Ovary (tissue), 9 donors: ENCODE data around the gene EPHB6. TPM values are rescaled to one million over a fixed set of nuclear protein-coding genes. Genes with fewer than 3 reads are reported as not detected.

Experiments used
- polyA plus RNA-seq, 2 donors: library from polyadenylated mRNA; stranded (reverse); fragments of 200-250 nt in 1 of 2; fragments of 350-450 nt in 1 of 2; fragmentation: Illumina TruSeq in 1 of 2; extraction: RNeasy Lipid Tissue Mini Kit (QIAGEN cat#74804) in 1 of 2; gene quantifications; one replicate each; pipeline ENCODE4 v1.2.3, GENCODE V29; 2013 to 2014
- total RNA-seq, 7 donors: library from RNA; depleted of rRNA in 2 of 7; stranded (reverse); fragments of >200 nt in 2 of 7; fragmentation: NEBNext Ultra II Directional in 3 of 7; extraction: Animal tissue kit (Norgen Biotek cat#: 25700) in 3 of 7; gene quantifications; one replicate each; pipeline versions ENCODE4 v1.1.0 to v1.2.4, GENCODE V29; 2016 to 2023
- donor health status: DM: no; HTN: no; CAD: no; lungs with moderate emphysema.
- donor health status: DM: no; HTN: no; CAD: no.
- donor health status: Bipolar disorder and iron deficiency.
- donor health status: DM: yes; HTN: yes; CAD: no.
- donor health status: DM: no; HTN: no; CAD: no.
- donor health status: DM: yes; HTN: yes; CAD: no.

Gene EPHB6
- total and polyA plus RNA-seq, 9 donors = 10.7 to 41.1 (median 28.5) TPM

Other genes with a start within 250 kb of the EPHB6 start
- gene PRSS1, start 105.6 kb upstream of the EPHB6 start, total RNA-seq = 10 to 100 TPM in 2 of 7 donors, 1 to 10 TPM in 1, under 1 TPM in 1, not detected in 3; 0.82 to 35.0 (median 18.6) TPM
- under 1 TPM in 1 of 2 donors, not detected in 1; 0.15 TPM for gene PRSS1, start 105.6 kb upstream of the EPHB6 start, polyA plus RNA-seq
- gene PRSS2, start 84.1 kb upstream of the EPHB6 start, total RNA-seq = 10 to 100 TPM in 2 of 7 donors, 1 to 10 TPM in 3, not detected in 2; 1.4 to 90.0 (median 5.3) TPM
- 1 to 10 TPM in 1 of 2 donors, not detected in 1; 1.5 TPM for gene PRSS2, start 84.1 kb upstream of the EPHB6 start, polyA plus RNA-seq
- gene TRPV6, start 30.7 kb downstream of the EPHB6 start, total RNA-seq = 1 to 10 TPM in 2 of 7 donors, under 1 TPM in 1, not detected in 4; 0.51 to 9.7 (median 1.5) TPM
- under 1 TPM; 0.03 to 0.19 TPM for gene TRPV6, start 30.7 kb downstream of the EPHB6 start, polyA plus RNA-seq
- gene TRPV5, start 78.7 kb downstream of the EPHB6 start, total RNA-seq = not detected
- gene TRPV5, start 78.7 kb downstream of the EPHB6 start, polyA plus RNA-seq = not detected
- gene LLCFC1, start 84.4 kb downstream of the EPHB6 start, total RNA-seq = not detected
- not detected for gene LLCFC1, start 84.4 kb downstream of the EPHB6 start, polyA plus RNA-seq
- gene KEL, start 107.3 kb downstream of the EPHB6 start, total RNA-seq = 1 to 10 TPM in 2 of 7 donors, under 1 TPM in 4, not detected in 1; 0.20 to 2.5 (median 0.78) TPM
- gene KEL, start 107.3 kb downstream of the EPHB6 start, polyA plus RNA-seq = under 1 TPM; 0.11 to 0.13 TPM
- gene OR9A2, start 172.1 kb downstream of the EPHB6 start, total RNA-seq = under 1 TPM in 2 of 7 donors, not detected in 5; 0.22 TPM
- not detected for gene OR9A2, start 172.1 kb downstream of the EPHB6 start, polyA plus RNA-seq
- not detected for gene OR6V1, start 197.3 kb downstream of the EPHB6 start, total RNA-seq
- not detected for gene OR6V1, start 197.3 kb downstream of the EPHB6 start, polyA plus RNA-seq